A673 (cell line): ENCODE measurements around the gene THYN1.

Source experiments
- CTCF ChIP-seq: fragments of 300-800, 200-600 bp; sonication (generic); conservative IDR thresholded peaks from 2 replicates; pipeline ENCODE4 v1.5.1; 2017; ENCODE audit warnings: low read depth, mild to moderate bottlenecking, antibody characterized with exemption, low read length, moderate library complexity, mixed read lengths
- EZH2 ChIP-seq: fragments of 200-600 bp; sonication (generic); IDR thresholded peaks from 2 replicates; pipeline ENCODE4 v1.6.1; 2017; ENCODE audit warnings: borderline replicate concordance, low read depth, mild to moderate bottlenecking, mixed read lengths, antibody characterized with exemption, low read length; ENCODE audit not compliant: poor library complexity, severe bottlenecking

GRCh38 chr11:134250246-134250645, 2.9 kb downstream of the THYN1 start:
- TF ChIP-seq CTCF (no peak), EZH2 (no peak)
